HG03196 (cell line): ENCODE results near the gene RUSC1.
A peak's percentile ranks its signal among the peaks of the same experiment; 100 is the strongest.
"Not testable (repeated sequence)": the region's sequence is repeated elsewhere in the genome, so short reads cannot be mapped to it uniquely, and the experiment has no call there.

ENCODE experiments used
- ATAC-seq: cut with Tn5 transposase; IDR thresholded peaks from one replicate; pipeline ENCODE4 v1.9.1; 2021; ENCODE audit not compliant: unreplicated experiment

The RUSC1 gene

DNA sequence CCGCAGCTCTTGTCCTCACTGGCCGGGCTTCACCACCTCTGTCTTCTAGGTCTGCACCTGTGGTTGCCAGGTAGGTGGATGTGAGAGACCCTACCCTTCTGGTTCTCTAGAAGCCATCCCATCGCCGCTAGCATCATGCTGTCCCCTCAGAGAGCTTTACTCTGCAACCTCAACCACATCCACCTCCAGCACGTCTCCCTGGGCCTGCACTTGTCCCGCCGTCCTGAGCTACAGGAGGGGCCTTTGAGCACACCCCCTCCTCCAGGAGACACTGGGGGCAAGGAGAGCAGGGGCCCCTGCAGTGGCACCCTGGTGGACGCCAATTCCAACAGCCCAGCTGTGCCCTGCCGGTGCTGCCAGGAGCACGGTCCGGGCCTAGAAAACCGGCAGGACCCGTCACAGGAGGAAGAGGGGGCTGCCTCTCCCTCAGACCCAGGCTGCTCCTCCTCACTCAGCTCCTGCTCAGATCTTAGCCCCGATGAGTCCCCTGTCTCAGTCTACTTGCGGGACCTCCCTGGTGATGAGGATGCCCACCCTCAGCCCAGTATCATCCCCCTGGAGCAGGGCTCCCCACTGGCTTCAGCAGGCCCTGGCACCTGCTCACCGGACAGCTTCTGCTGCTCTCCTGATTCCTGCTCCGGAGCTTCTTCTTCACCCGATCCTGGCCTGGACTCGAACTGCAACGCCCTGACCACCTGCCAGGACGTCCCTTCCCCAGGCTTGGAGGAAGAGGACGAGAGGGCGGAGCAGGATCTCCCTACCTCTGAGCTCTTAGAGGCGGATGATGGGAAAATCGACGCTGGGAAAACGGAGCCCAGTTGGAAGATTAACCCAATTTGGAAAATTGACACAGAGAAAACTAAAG, 1.2 kb downstream of the RUSC1 start:
- ATAC-seq, result no peak

DNA sequence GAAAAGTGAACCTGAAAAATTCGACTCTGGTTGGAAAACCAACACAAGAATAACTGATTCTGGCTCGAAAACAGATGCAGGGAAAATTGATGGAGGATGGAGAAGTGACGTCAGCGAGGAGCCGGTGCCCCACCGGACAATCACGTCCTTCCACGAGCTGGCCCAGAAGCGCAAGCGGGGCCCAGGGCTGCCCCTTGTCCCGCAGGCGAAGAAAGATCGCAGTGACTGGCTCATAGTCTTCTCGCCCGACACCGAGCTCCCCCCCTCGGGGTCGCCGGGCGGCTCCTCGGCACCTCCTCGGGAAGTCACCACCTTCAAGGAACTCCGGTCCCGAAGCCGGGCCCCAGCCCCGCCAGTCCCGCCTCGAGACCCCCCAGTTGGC, 1.9 kb downstream of the RUSC1 start:
- no peak for ATAC-seq

DNA sequence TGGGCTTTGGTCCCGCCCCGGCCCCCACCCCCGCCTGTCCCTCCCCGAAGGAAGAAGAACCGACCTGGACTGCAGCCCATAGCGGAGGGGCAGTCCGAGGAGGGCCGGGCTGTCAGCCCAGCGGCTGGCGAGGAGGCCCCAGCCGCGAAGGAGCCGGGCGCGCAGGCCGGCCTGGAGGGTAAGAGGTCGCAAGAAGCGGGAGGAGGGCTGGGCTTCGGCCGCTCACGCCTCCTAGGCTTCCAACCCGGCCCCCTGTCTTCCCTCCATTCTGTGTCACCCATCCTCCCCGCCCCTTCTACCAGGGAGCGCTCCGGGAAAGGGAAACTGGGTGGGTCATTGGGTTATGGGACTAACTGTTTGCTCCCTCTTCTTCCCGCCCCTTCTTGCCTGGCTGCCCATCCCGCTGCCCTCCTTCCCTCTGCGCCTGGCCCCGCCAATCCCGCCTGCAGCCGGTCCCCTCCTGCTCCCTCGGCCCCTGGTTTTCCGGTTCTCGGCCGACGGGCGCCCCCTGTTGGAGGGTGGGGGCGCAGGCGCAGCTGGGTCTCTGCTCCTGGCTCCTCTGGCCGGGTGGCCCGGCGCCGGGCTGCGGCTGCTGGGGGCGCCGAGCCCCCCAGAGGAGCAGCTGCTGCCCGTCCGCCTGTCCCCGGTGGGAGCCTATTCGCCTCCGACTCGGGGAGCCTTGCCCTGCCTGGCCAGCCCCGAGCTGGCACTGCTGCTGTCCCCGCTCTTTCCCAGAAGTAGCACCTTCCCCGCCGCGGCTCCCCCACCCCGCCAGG, 2.4 kb downstream of the RUSC1 start:
- ATAC-seq, result no peak

DNA sequence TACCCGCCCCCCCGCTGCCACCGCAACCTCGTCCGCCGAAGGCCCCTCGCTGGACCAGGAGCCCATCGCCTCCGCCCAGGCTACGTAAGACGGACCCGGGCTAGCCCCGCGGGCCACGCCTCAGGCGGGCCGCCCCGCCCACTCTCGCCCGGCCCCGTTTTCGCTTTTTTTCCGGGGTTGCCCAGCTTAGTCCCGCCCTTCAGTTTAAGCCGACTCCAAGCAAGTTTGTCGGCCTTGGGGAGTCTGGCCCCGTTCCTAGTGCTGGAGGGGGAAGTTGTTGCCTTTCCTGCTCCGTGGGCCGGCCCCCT, 3.0 kb downstream of the RUSC1 start:
- ATAC-seq, result peak; percentile 41

DNA sequence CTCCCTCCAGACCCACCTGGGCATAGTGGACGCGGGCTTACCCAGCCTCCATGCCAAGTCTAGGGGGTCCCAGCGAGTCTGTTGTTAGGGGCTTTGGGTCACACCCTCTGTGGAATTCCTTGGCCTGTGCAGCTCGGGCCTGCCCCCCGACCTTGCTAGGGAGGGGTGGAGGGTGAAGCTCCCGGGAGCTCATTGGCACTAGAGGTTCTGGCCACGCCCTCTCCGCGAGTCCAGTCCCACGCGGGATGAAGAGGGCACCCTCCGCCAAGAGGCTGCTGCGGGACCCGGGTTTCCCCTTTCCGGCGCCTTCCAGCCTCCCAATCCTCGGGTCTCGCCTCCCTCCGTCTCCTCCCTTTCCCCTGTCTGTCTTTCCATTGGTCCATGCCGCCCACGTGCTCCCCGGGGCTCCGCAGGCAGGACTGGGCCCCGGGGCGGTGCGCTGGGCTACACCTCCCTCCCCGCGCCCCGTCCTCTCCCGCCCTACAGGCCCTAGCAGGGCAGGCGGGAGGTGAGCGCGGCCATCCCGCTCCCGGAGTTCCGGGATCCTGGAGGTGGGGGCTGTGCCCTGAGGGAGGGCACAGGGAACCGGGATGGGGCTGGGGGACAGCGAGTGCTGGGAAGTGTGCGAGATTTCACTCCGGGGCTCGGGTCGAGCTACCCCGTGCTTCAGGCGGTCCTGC, 3.5 kb downstream of the RUSC1 start:
- ATAC-seq, result peak; percentile 50

DNA sequence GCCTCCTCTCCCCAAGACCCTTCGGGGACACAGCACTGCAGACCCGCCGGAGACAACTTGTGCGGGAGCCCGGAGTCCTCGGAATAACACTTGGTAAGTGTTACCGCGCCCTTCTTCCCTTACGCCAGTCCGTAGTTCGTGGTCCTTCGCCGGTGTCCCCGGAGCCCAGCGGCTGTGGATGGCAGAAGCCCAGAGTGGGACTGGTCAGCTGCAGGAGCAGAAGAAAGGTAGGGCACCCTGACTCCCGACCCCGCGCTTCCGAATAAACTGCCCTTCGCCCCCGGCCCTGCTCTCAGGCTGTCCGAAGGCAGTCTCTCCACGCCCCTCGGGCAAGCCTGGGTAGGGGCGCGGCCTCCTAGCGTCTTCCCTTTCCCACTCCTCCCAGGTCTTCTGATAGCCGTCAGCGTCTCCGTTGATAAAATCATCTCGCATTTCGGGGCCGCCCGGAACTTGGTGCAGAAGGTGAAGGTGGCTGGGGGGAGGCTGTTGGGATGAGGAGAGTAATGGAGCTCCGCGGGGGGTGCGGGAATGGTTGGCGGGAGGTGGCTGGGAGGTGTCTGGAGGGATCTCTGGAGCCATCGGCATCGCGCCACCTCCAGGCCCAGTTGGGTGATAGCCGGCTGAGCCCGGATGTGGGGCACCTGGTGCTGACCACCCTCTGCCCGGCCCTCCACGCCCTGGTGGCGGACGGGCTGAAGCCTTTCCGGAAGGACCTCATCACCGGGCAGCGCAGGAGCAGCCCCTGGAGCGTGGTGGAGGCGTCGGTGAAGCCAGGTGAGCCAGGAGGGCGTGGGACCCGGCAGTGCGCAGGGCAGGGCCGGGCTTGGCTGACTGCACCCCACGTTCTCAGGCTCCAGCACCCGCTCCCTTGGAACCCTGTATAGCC, 4.3 kb downstream of the RUSC1 start:
- ATAC-seq, result no peak

DNA sequence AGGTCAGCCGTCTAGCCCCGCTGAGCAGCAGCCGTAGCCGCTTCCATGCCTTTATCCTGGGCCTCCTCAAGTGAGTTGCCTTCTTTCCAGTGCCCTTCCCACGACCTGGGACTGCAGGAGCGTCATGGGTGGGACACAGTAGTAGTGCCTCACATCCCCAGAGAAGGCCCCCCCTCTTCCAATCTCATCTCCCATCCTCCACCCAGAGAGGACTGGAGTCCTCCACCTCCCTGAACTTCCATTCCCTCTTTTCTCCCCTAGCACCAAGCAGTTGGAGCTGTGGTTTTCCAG, 4.9 kb downstream of the RUSC1 start:
- ATAC-seq, result no peak

DNA sequence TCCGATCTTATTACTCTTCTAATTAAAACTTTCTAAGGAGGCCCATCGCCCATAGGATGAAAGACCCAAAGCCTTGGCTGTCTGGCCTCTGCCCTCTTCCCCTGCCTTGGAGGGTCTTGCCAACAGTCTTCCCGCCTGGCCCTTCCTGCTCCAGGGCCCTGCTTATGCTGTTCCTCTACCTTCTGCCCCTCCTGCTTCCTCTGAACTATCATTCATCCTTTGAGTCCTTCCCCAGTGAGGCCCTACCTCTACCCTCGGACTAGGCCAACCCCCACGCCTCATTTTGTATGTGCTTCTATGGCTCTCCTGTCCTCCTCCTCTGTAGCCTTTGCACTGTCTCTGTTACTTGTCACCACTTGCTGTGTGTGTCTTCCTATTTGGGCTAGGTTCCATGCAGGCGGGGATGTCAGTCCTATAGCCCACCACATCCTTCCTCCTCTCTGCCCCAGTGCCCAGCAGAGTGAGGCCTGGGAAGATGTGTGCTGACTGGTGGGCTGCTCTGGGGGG, 5.4 kb downstream of the RUSC1 start:
- ATAC-seq, result no peak

DNA sequence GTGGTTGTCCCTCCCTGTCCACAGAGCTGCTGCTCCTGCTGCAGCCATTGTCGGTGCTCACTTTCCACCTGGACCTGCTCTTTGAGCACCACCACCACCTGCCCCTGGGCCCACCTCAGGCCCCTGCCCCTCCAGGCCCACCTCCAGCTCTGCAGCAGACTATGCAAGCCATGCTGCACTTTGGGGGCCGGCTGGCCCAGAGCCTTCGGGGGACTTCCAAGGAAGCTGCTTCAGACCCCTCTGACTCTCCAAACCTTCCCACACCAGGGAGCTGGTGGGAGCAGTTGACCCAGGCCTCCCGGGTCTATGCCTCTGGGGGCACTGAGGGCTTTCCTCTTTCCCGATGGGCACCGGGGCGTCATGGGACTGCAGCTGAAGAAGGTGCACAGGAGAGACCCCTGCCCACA, 5.9 kb downstream of the RUSC1 start:
- ATAC-seq, result no peak

DNA sequence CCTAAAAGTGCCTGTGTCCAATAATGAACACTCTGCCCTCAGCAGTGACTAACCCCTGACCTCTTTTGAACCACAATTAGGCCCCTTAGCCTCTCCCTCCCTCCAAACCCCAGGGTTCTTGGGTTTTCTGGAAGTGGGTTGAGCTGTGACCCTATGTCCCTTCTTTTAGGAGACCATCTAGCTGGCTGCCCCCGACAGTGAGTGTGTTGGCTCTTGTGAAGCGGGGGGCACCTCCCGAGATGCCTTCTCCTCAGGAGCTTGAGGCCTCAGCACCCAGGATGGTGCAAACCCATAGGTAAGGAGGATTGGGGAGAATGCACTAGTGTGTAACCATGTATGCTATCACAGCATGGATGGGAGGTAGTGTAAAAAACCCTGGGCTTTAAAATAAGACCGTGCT, 7.3 kb downstream of the RUSC1 start:
- ATAC-seq, result no peak

DNA sequence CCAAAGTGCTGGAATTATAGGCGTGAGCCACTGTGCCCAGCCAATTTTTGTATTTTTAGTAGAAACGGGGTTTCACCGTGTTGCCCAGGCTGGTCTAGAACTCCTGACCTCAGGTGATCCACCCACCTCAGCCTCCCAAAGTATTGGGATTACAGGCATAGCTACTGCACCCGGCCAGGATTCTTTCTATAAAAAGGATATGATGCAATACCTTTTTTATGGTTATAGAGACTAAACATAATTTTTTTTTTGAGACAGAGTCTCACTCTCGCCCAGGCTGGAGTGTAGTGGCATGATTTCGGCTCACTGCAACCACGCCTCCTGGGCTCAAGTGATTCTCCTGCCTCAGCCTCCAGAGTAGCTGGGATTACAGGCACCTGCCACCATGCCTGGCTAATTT, 8.2 kb downstream of the RUSC1 start:
- not testable (repeated sequence) for ATAC-seq

- no peak for ATAC-seq
Measured at GRCh38 chr1:155329980-155330598, 9.4 kb downstream of the RUSC1 start.

DNA sequence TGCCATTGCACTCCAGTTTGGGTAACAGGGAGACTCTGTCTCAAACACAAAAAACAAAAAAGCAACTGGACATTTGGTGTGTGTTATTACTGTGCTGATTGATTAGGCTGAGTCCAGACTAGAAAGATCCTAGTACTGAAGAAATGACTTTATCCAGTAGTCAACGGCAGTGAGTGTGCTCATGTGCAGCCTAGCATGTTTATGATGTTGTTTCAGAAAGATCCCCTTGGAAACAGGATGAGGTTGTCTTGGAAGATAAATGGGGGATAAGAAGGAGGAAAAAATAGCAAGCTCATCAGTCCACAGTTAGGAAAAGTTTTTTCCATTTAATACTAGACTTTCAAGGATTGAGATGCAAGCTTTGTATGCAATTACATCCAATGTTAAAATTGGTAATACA, 14.3 kb downstream of the RUSC1 start:
- no peak for ATAC-seq

- ATAC-seq, result no peak
Measured at GRCh38 chr1:155339515-155340097, 18.9 kb downstream of the RUSC1 start.

DNA sequence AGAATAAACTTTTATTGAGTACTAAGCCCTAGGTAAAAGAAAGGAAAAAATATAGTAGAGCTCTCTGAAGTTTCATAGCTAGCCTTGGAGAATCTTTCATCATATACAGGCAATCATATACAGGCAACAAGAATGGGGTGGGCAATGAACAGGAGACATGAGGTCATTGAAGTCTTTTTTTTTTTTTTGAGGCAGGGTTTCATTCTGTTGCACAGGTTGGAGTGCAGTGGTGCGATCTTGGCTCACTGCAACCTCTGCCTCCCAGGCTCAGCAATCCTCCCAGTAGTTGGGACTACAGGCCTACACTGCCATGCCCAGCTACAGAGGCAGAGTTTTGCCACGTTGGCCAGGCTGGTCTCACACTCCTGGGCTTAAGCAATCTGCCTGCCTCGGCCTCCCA, 22.1 kb downstream of the RUSC1 start:
- no peak for ATAC-seq

- ATAC-seq, result no peak
Measured at GRCh38 chr1:155352631-155353030, 31.9 kb downstream of the RUSC1 start.

GRCh38 chr1:155360051-155360450, 39.4 kb downstream of the RUSC1 start:
- no peak for ATAC-seq

DNA sequence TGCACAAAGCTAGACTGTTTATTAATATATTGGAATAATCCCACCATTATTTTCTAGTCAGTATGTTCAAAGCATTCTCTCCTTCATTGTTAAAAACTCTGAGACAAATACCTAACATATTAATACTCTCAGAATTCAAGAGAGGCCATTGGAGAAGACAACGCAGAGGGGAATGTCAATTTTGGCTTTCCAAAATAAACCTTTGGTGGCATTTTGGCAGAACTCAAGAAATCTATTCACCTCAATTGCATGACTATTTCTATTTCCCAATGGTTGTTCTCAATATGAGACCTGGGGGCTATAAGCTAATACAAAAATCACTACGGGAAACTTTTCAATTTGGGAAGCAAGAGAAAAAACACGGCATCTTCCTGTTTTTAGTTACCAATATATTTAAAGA, 58.5 kb downstream of the RUSC1 start:
- no peak for ATAC-seq

GRCh38 chr1:155379631-155380090, 59.0 kb downstream of the RUSC1 start:
- no peak for ATAC-seq
